Measurements from ENCODE around the gene ETNK1. TPM values are rescaled to one million over a fixed set of nuclear protein-coding genes. Genes with fewer than 3 reads are reported as not detected.

The ETNK1 gene
- polyA plus RNA-seq, 1 experiment, result 6.7 TPM

- CTCF ChIA-PET, result no interaction called here
- DNase-seq (ENCODE audit: low read depth), result no peak
- Histone ChIP-seq H3K27me3 (ENCODE audit: control insufficient read depth, insufficient read depth, low read length) (no peaks in the 10 kb centered on the region; the same call in 1 of the 2 replicates), H3K36me3 (ENCODE audit: control insufficient read depth, insufficient read depth, low read length) (no peaks in the 10 kb centered on the region), H3K4me3 (ENCODE audit: low read depth, low read length) (no peak overlapping the region)
- TF ChIP-seq CTCF (IDR thresholded peaks at IDR 0.05; ENCODE audit: insufficient read depth, low read depth, low read length), result peak; percentile 31
- POLR2A ChIA-PET, result no interaction called here
Measured at GRCh38 chr12:22709292-22709691, 84.3 kb downstream of the ETNK1 start.

- TF ChIP-seq CTCF (IDR thresholded peaks at IDR 0.05; ENCODE audit: insufficient read depth, low read depth, low read length), result no peak
- ChIA-PET CTCF (no interaction called here), POLR2A (no interaction called here)
- no peaks in the 10 kb centered on the region for H3K36me3 ChIP-seq (ENCODE audit: control insufficient read depth, insufficient read depth, low read length)
- H3K4me3 ChIP-seq (ENCODE audit: low read depth, low read length), result no peak overlapping the region
- H3K27me3 ChIP-seq (ENCODE audit: control insufficient read depth, insufficient read depth, low read length), result no peaks in the 10 kb centered on the region; the same call in 1 of the 2 replicates
- no peak for DNase-seq (ENCODE audit: low read depth)
Measured at GRCh38 chr12:22712083-22712482, 87.1 kb downstream of the ETNK1 start.

- POLR2A ChIA-PET, result no interaction called here
- CTCF ChIA-PET, result interaction anchor here (0.8 kb wide), 1 partner anchor 141 kb away, joined by 3 read pairs; no protein-coding TSS in a partner anchor
- no peak for DNase-seq (ENCODE audit: low read depth)
- Histone ChIP-seq H3K36me3 (ENCODE audit: control insufficient read depth, insufficient read depth, low read length) (no peaks in the 10 kb centered on the region), H3K27me3 (ENCODE audit: control insufficient read depth, insufficient read depth, low read length) (no peaks in the 10 kb centered on the region; the same call in 1 of the 2 replicates), H3K4me3 (ENCODE audit: low read depth, low read length) (no peak overlapping the region)
- no peak for TF ChIP-seq CTCF (IDR thresholded peaks at IDR 0.05; ENCODE audit: insufficient read depth, low read depth, low read length)
Measured at GRCh38 chr12:22715254-22715653, 90.3 kb downstream of the ETNK1 start.

- no peak overlapping the region for H3K4me3 ChIP-seq (ENCODE audit: low read depth, low read length)
- H3K36me3 ChIP-seq (ENCODE audit: control insufficient read depth, insufficient read depth, low read length), result no peaks in the 10 kb centered on the region
- no peak for TF ChIP-seq CTCF (IDR thresholded peaks at IDR 0.05; ENCODE audit: insufficient read depth, low read depth, low read length)
- no peaks in the 10 kb centered on the region; the same call in 1 of the 2 replicates for H3K27me3 ChIP-seq (ENCODE audit: control insufficient read depth, insufficient read depth, low read length)
- ChIA-PET POLR2A (no interaction called here), CTCF (no interaction called here)
- no peak for DNase-seq (ENCODE audit: low read depth)
Measured at GRCh38 chr12:22719745-22720144, 94.8 kb downstream of the ETNK1 start.

- ChIA-PET CTCF (no interaction called here), POLR2A (no interaction called here)
- TF ChIP-seq CTCF (IDR thresholded peaks at IDR 0.05; ENCODE audit: insufficient read depth, low read depth, low read length), result no peak
- no peak for DNase-seq (ENCODE audit: low read depth)
- no peaks in the 10 kb centered on the region for H3K36me3 ChIP-seq (ENCODE audit: control insufficient read depth, insufficient read depth, low read length)
- H3K4me3 ChIP-seq (ENCODE audit: low read depth, low read length), result no peak overlapping the region
- no peaks in the 10 kb centered on the region; the same call in 1 of the 2 replicates for H3K27me3 ChIP-seq (ENCODE audit: control insufficient read depth, insufficient read depth, low read length)
Measured at GRCh38 chr12:22722081-22722480, 97.1 kb downstream of the ETNK1 start.
